HCT116 (cell line): ENCODE data around the gene ANKRD60.

Experiments
- EZH2 ChIP-seq: fragments of 200-600 bp; sonication (generic); IDR thresholded peaks from 2 replicates; pipeline ENCODE4 v1.6.1; 2017; ENCODE audit warnings: antibody characterized with exemption, mixed run types
- JUND ChIP-seq: IDR thresholded peaks from 2 replicates; pipeline ENCODE4 v1.6.1; 2012
- POLR2A ChIP-seq: IDR thresholded peaks from 2 replicates; pipeline ENCODE4 v1.7.0; 2011; ENCODE audit warnings: borderline replicate concordance; ENCODE audit not compliant: insufficient read depth, insufficient read length; ENCODE audit errors: extremely low read depth
- POLR2AphosphoS5 ChIP-seq: IDR thresholded peaks from 2 replicates; pipeline ENCODE4 v1.6.1; 2011; ENCODE audit warnings: mild to moderate bottlenecking, low read depth, low read length, moderate library complexity
- RAD21 ChIP-seq: IDR thresholded peaks from 2 replicates; pipeline ENCODE4 v1.6.1; 2012; ENCODE audit warnings: low read depth, mild to moderate bottlenecking
- SIN3A ChIP-seq: IDR thresholded peaks from 2 replicates; pipeline ENCODE4 v1.6.1; 2012; ENCODE audit warnings: low read depth
- SP1 ChIP-seq: IDR thresholded peaks from 2 replicates; pipeline ENCODE4 v1.6.1; 2012; ENCODE audit warnings: low read depth
- SRF ChIP-seq: IDR thresholded peaks from 2 replicates; pipeline ENCODE4 v1.6.1; 2012; ENCODE audit warnings: low read depth
- TCF7L2 ChIP-seq: IDR thresholded peaks from 2 replicates; pipeline ENCODE4 v1.7.0; 2011; ENCODE audit warnings: borderline replicate concordance, inconsistent platforms; ENCODE audit not compliant: insufficient read depth, insufficient read length; ENCODE audit errors: extremely low read depth
- TF ChIP-seq, protein P1 (sequence below), 3 experiments: fragments of 200-600 bp in 1 of 3; sonication (generic) in 1 of 3; IDR thresholded peaks in 2 of 3; conservative IDR thresholded peaks in 1 of 3; 2 replicates each; pipeline ENCODE4 v1.5.1; 2012 to 2017; ENCODE audit warnings: low read depth in 2 of 3, low read length in 2 of 3, antibody characterized with exemption in 1 of 3, borderline replicate concordance in 1 of 3, control low read depth in 1 of 3, mild to moderate bottlenecking in 1 of 3, mixed read lengths in 1 of 3, mixed run types in 1 of 3, moderate library complexity in 1 of 3; ENCODE audit not compliant: insufficient read depth in 1 of 3
- TF ChIP-seq, protein P2 (sequence below): IDR thresholded peaks from 2 replicates; pipeline ENCODE4 v1.6.1; 2012
- TF ChIP-seq, protein P3 (sequence below): IDR thresholded peaks from 2 replicates; pipeline ENCODE4 v1.6.1; 2012
- TF ChIP-seq, protein P4 (sequence below): IDR thresholded peaks from 2 replicates; pipeline ENCODE4 v1.6.1; 2011; ENCODE audit warnings: mild to moderate bottlenecking, low read length, moderate library complexity; ENCODE audit not compliant: insufficient replicate concordance; ENCODE audit errors: extremely low read depth

DNA sequence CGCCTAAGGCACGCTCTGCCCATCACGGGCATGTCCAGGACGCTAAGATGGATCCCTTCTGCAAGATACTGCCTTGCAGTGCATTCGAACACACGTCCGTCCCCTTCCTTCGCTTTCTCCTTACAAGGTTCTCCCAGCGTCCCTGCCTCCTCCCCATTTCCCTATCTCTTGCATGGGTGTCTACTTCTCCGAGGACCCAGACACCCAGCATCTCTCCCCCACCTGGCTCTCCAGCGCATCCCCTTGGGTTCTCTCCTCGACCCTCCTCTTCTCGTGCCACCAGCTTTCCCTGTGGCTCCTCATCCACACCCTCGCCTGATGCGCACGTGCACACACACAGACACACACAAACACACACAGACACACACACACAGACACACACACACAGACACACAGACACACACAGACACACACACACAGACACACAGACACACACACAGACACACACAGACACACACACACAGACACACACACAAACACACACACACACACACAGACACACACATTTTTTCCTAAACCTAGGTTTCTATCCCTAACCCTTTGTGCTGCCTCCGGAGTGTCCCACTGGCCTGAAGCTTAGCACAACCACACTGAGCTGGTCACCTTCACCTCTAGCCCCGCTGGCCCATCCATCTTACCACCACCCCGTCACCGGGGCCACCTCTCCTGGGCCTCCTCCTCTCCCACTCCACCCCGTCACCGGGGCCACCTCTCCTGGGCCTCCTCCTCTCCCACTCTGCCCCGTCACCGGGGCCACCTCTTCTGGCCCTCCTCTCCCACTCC lies 31.9 kb downstream of the ANKRD60 start:
- no peak for TF ChIP-seq EZH2
- TF ChIP-seq, protein P1, sequence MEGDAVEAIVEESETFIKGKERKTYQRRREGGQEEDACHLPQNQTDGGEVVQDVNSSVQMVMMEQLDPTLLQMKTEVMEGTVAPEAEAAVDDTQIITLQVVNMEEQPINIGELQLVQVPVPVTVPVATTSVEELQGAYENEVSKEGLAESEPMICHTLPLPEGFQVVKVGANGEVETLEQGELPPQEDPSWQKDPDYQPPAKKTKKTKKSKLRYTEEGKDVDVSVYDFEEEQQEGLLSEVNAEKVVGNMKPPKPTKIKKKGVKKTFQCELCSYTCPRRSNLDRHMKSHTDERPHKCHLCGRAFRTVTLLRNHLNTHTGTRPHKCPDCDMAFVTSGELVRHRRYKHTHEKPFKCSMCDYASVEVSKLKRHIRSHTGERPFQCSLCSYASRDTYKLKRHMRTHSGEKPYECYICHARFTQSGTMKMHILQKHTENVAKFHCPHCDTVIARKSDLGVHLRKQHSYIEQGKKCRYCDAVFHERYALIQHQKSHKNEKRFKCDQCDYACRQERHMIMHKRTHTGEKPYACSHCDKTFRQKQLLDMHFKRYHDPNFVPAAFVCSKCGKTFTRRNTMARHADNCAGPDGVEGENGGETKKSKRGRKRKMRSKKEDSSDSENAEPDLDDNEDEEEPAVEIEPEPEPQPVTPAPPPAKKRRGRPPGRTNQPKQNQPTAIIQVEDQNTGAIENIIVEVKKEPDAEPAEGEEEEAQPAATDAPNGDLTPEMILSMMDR (IDR thresholded peaks at IDR 0.05 in 2 of 3, conservative IDR thresholded peaks at IDR 0.05 in 1 of 3; ENCODE audit: borderline replicate concordance in 1 of 3, insufficient read depth in 1 of 3, low read depth in 2 of 3, low read length in 2 of 3): no peak
- TF ChIP-seq SRF: no peak
- TF ChIP-seq POLR2A: no peak
- no peak for TF ChIP-seq POLR2AphosphoS5
- TF ChIP-seq SIN3A: no peak
- TF ChIP-seq RAD21: no peak
- no peak for TF ChIP-seq SP1
- TF ChIP-seq TCF7L2: no peak
- TF ChIP-seq, protein P2, sequence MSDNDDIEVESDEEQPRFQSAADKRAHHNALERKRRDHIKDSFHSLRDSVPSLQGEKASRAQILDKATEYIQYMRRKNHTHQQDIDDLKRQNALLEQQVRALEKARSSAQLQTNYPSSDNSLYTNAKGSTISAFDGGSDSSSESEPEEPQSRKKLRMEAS: no peak
- TF ChIP-seq, protein P3, sequence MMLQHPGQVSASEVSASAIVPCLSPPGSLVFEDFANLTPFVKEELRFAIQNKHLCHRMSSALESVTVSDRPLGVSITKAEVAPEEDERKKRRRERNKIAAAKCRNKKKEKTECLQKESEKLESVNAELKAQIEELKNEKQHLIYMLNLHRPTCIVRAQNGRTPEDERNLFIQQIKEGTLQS: no peak
- TF ChIP-seq, protein P4, sequence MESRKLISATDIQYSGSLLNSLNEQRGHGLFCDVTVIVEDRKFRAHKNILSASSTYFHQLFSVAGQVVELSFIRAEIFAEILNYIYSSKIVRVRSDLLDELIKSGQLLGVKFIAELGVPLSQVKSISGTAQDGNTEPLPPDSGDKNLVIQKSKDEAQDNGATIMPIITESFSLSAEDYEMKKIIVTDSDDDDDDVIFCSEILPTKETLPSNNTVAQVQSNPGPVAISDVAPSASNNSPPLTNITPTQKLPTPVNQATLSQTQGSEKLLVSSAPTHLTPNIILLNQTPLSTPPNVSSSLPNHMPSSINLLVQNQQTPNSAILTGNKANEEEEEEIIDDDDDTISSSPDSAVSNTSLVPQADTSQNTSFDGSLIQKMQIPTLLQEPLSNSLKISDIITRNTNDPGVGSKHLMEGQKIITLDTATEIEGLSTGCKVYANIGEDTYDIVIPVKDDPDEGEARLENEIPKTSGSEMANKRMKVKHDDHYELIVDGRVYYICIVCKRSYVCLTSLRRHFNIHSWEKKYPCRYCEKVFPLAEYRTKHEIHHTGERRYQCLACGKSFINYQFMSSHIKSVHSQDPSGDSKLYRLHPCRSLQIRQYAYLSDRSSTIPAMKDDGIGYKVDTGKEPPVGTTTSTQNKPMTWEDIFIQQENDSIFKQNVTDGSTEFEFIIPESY: no peak
- TF ChIP-seq JUND: no peak
